ENCODE measurements around the gene PPP2R2C.
A peak's percentile ranks its signal among the peaks of the same experiment; 100 is the strongest.

Gene PPP2R2C

GRCh38 chr4:6472387-6473263 lies at the start of gene PPP2R2C:
Gene PPP2R2C (minus strand): TSS chr4:6472614. CDS start chr4:6472229, 385 bp downstream.
- no peaks in the 10 kb centered on the region for H3K9me3 ChIP-seq (ENCODE audit: control insufficient read depth, low read depth, low read length)
- H3K36me3 ChIP-seq (ENCODE audit: control insufficient read depth, low read depth, low read length), result no peaks in the 10 kb centered on the region
- H3K27ac ChIP-seq (ENCODE audit: low read length), result no peak within 1 kb of the TSS
- H3K4me1 ChIP-seq (ENCODE audit: control insufficient read depth, low read depth, low read length), result no peaks in the 10 kb centered on the region
- peak within 1 kb of the TSS; percentile 55 for H3K4me3 ChIP-seq (ENCODE audit: low read length)
- H3K27me3 ChIP-seq (ENCODE audit: control insufficient read depth, insufficient read depth, low read length), result peaks cover 57% of the 10 kb centered on the region
- H3K9ac ChIP-seq (ENCODE audit: low read length), result no peak within 1 kb of the TSS

- Histone ChIP-seq H3K9ac (ENCODE audit: low read length) (no peak overlapping the region), H3K9me3 (ENCODE audit: control insufficient read depth, low read depth, low read length) (no peaks in the 10 kb centered on the region), H3K27ac (ENCODE audit: low read length) (no peak overlapping the region), H3K27me3 (ENCODE audit: control insufficient read depth, insufficient read depth, low read length) (no peaks in the 10 kb centered on the region), H3K4me3 (ENCODE audit: low read length) (no peak overlapping the region), H3K4me1 (ENCODE audit: control insufficient read depth, low read depth, low read length) (no peaks in the 10 kb centered on the region), H3K36me3 (ENCODE audit: control insufficient read depth, low read depth, low read length) (no peaks in the 10 kb centered on the region)
Measured at GRCh38 chr4:6520978-6521377, 48.6 kb upstream of the PPP2R2C start.

- Histone ChIP-seq H3K4me1 (ENCODE audit: control insufficient read depth, low read depth, low read length) (no peaks in the 10 kb centered on the region), H3K9me3 (ENCODE audit: control insufficient read depth, low read depth, low read length) (no peaks in the 10 kb centered on the region), H3K9ac (ENCODE audit: low read length) (no peak overlapping the region), H3K27ac (ENCODE audit: low read length) (no peak overlapping the region), H3K36me3 (ENCODE audit: control insufficient read depth, low read depth, low read length) (no peaks in the 10 kb centered on the region), H3K27me3 (ENCODE audit: control insufficient read depth, insufficient read depth, low read length) (no peaks in the 10 kb centered on the region), H3K4me3 (ENCODE audit: low read length) (no peak overlapping the region)
Measured at GRCh38 chr4:6520051-6520636, 47.7 kb upstream of the PPP2R2C start.

- Histone ChIP-seq H3K4me1 (ENCODE audit: control insufficient read depth, low read depth, low read length) (no peaks in the 10 kb centered on the region), H3K4me3 (ENCODE audit: low read length) (no peak overlapping the region), H3K27me3 (ENCODE audit: control insufficient read depth, insufficient read depth, low read length) (no peaks in the 10 kb centered on the region), H3K36me3 (ENCODE audit: control insufficient read depth, low read depth, low read length) (no peaks in the 10 kb centered on the region), H3K9me3 (ENCODE audit: control insufficient read depth, low read depth, low read length) (no peaks in the 10 kb centered on the region), H3K9ac (ENCODE audit: low read length) (no peak overlapping the region), H3K27ac (ENCODE audit: low read length) (no peak overlapping the region)
Measured at GRCh38 chr4:6517171-6517570, 44.8 kb upstream of the PPP2R2C start.

- no peaks in the 10 kb centered on the region for H3K27me3 ChIP-seq (ENCODE audit: control insufficient read depth, insufficient read depth, low read length)
- no peaks in the 10 kb centered on the region for H3K4me1 ChIP-seq (ENCODE audit: control insufficient read depth, low read depth, low read length)
- H3K9me3 ChIP-seq (ENCODE audit: control insufficient read depth, low read depth, low read length), result no peaks in the 10 kb centered on the region
- no peaks in the 10 kb centered on the region for H3K36me3 ChIP-seq (ENCODE audit: control insufficient read depth, low read depth, low read length)
- H3K4me3 ChIP-seq (ENCODE audit: low read length), result no peak overlapping the region
- no peak overlapping the region for H3K27ac ChIP-seq (ENCODE audit: low read length)
- H3K9ac ChIP-seq (ENCODE audit: low read length), result no peak overlapping the region
Measured at GRCh38 chr4:6516762-6517161, 44.3 kb upstream of the PPP2R2C start.

GRCh38 chr4:6516281-6516680 lies 43.9 kb upstream of the PPP2R2C start:
- Histone ChIP-seq H3K36me3 (ENCODE audit: control insufficient read depth, low read depth, low read length) (no peaks in the 10 kb centered on the region), H3K4me3 (ENCODE audit: low read length) (no peak overlapping the region), H3K27ac (ENCODE audit: low read length) (no peak overlapping the region), H3K9ac (ENCODE audit: low read length) (no peak overlapping the region), H3K27me3 (ENCODE audit: control insufficient read depth, insufficient read depth, low read length) (no peaks in the 10 kb centered on the region), H3K4me1 (ENCODE audit: control insufficient read depth, low read depth, low read length) (no peaks in the 10 kb centered on the region), H3K9me3 (ENCODE audit: control insufficient read depth, low read depth, low read length) (no peaks in the 10 kb centered on the region)

- no peak overlapping the region for H3K27ac ChIP-seq (ENCODE audit: low read length)
- no peak overlapping the region for H3K4me3 ChIP-seq (ENCODE audit: low read length)
- H3K27me3 ChIP-seq (ENCODE audit: control insufficient read depth, insufficient read depth, low read length), result no peaks in the 10 kb centered on the region
- H3K9ac ChIP-seq (ENCODE audit: low read length), result no peak overlapping the region
- H3K4me1 ChIP-seq (ENCODE audit: control insufficient read depth, low read depth, low read length), result no peaks in the 10 kb centered on the region
- H3K36me3 ChIP-seq (ENCODE audit: control insufficient read depth, low read depth, low read length), result no peaks in the 10 kb centered on the region
- H3K9me3 ChIP-seq (ENCODE audit: control insufficient read depth, low read depth, low read length), result no peaks in the 10 kb centered on the region
Measured at GRCh38 chr4:6513678-6514077, 41.3 kb upstream of the PPP2R2C start.

GRCh38 chr4:6509587-6509986 lies 37.2 kb upstream of the PPP2R2C start:
- no peak overlapping the region for H3K27ac ChIP-seq (ENCODE audit: low read length)
- H3K27me3 ChIP-seq (ENCODE audit: control insufficient read depth, insufficient read depth, low read length), result no peaks in the 10 kb centered on the region
- no peak overlapping the region for H3K4me3 ChIP-seq (ENCODE audit: low read length)
- H3K9ac ChIP-seq (ENCODE audit: low read length), result no peak overlapping the region
- no peaks in the 10 kb centered on the region for H3K4me1 ChIP-seq (ENCODE audit: control insufficient read depth, low read depth, low read length)
- H3K9me3 ChIP-seq (ENCODE audit: control insufficient read depth, low read depth, low read length), result peaks cover 7% of the 10 kb centered on the region
- no peaks in the 10 kb centered on the region for H3K36me3 ChIP-seq (ENCODE audit: control insufficient read depth, low read depth, low read length)

GRCh38 chr4:6507345-6507744 lies 34.9 kb upstream of the PPP2R2C start:
- Histone ChIP-seq H3K36me3 (ENCODE audit: control insufficient read depth, low read depth, low read length) (no peaks in the 10 kb centered on the region), H3K9me3 (ENCODE audit: control insufficient read depth, low read depth, low read length) (peaks cover 13% of the 10 kb centered on the region), H3K27me3 (ENCODE audit: control insufficient read depth, insufficient read depth, low read length) (no peaks in the 10 kb centered on the region), H3K9ac (ENCODE audit: low read length) (no peak overlapping the region), H3K4me1 (ENCODE audit: control insufficient read depth, low read depth, low read length) (no peaks in the 10 kb centered on the region), H3K4me3 (ENCODE audit: low read length) (no peak overlapping the region), H3K27ac (ENCODE audit: low read length) (no peak overlapping the region)

- Histone ChIP-seq H3K36me3 (ENCODE audit: control insufficient read depth, low read depth, low read length) (no peaks in the 10 kb centered on the region), H3K9me3 (ENCODE audit: control insufficient read depth, low read depth, low read length) (peaks cover 13% of the 10 kb centered on the region), H3K4me1 (ENCODE audit: control insufficient read depth, low read depth, low read length) (no peaks in the 10 kb centered on the region), H3K27me3 (ENCODE audit: control insufficient read depth, insufficient read depth, low read length) (no peaks in the 10 kb centered on the region), H3K27ac (ENCODE audit: low read length) (no peak overlapping the region), H3K4me3 (ENCODE audit: low read length) (no peak overlapping the region), H3K9ac (ENCODE audit: low read length) (no peak overlapping the region)
Measured at GRCh38 chr4:6506616-6507140, 34.3 kb upstream of the PPP2R2C start.

GRCh38 chr4:6504900-6505496 lies 32.6 kb upstream of the PPP2R2C start:
- Histone ChIP-seq H3K27me3 (ENCODE audit: control insufficient read depth, insufficient read depth, low read length) (no peaks in the 10 kb centered on the region), H3K9ac (ENCODE audit: low read length) (no peak overlapping the region), H3K4me3 (ENCODE audit: low read length) (no peak overlapping the region), H3K27ac (ENCODE audit: low read length) (no peak overlapping the region), H3K36me3 (ENCODE audit: control insufficient read depth, low read depth, low read length) (no peaks in the 10 kb centered on the region), H3K4me1 (ENCODE audit: control insufficient read depth, low read depth, low read length) (no peaks in the 10 kb centered on the region), H3K9me3 (ENCODE audit: control insufficient read depth, low read depth, low read length) (peaks cover 13% of the 10 kb centered on the region)

Data from iPS-18a (cell line).